GM19463 (cell line): ENCODE results near the gene DLL1.
"Not testable (repeated sequence)": the region's sequence is repeated elsewhere in the genome, so short reads cannot be mapped to it uniquely, and the experiment has no call there.

Experiments
- ATAC-seq: cut with Tn5 transposase; IDR thresholded peaks from one replicate; pipeline ENCODE4 v1.9.1; 2021; ENCODE audit warnings: mild to moderate bottlenecking, moderate library complexity; ENCODE audit not compliant: unreplicated experiment

DLL1 gene

DNA sequence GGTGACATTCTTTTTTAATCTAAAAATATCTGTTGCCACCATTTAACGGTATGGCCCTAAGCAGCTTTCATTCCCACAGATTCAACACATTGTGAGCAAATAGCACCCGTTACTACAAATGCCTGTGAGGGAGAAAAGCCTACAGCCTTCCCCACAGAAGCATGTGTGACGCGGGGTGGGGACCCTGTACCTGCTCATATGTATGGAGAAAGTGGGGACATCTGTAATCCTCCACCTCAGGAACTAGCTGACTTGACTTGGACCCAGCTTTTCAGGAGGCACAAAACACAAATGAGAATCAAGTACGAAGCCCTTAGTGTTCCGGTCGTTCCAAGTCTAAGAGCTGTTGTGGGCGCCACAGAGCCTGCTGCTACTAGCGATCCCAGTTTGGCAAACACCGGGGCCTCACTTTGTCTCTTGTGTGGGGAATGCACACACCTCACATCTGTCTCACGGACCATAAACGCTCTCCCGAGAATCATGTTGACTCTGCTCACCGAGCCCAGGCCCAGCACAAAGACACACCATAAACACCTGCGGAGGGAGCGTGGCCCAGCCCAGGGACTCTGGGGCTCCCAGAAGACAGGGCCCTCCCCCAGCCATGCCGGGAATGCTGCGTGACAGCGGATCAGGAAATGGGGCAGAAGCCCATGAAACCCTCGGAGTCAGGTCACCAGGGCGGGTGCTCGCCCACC, 21.6 kb downstream of the DLL1 start:
- no peak for ATAC-seq

- no peak for ATAC-seq
Observed at GRCh38 chr6:170268216-170269129, 22.4 kb downstream of the DLL1 start.

DNA sequence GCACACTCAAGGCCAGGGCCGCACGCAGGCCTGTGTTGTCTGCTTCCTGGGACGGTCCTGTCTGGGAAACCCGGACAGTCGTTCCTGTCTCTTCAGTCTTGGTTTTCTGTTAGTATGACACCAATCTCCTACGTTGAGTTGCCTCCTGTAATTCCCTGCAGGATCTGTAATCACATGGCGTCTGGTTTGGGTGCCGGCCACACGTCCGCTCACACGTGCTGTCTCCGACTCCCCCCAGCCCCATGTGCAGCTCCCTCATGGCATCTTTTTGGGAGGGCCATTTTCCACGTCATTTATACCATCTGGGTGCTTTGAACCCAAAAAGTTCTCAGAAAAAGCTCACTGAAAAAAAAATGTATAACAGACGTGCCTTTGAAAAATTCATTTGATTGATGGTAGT, 23.2 kb downstream of the DLL1 start:
- no peak for ATAC-seq

GRCh38 chr6:170266061-170266825, 24.6 kb downstream of the DLL1 start:
- no peak for ATAC-seq

DNA sequence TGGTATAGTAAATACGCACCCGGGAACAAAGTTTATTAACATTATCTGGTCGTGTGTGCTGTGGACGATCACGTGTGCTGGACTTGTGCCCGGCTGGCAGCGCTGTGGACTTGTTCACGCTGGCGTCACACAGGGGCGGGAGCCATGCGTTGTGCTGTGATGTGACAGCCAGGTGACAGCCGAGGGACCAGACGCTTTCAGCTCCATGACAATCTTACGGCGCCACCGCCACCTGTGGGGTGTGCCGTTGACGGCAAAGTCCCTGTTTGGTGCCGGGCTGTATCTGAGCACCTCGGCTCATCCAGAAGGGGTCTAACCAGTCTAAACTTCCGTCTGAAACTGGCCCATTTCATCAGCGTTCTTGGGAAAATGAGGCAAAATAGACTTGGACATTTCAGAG, 25.2 kb downstream of the DLL1 start:
- no peak for ATAC-seq

DNA sequence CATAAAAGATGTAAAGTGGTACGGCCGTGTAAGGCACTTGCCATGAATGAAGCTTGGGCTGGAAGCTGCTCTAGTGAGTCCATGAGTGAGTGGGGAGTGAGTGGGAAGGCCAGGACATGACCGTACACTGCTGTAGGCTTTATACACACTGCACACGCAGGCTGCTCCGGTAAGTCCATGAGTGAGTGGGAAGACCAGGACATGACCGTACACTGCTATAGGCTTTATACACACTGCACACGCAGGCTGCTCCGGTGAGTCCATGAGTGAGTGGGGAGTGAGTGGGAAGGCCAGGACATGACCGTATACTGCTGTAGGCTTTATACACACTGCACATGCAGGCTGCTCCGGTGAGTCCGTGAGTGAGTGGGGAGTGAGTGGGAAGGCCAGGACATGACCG, 26.2 kb downstream of the DLL1 start:
- ATAC-seq: not testable (repeated sequence)

GRCh38 chr6:170264086-170264485, 26.8 kb downstream of the DLL1 start:
- no peak for ATAC-seq

DNA sequence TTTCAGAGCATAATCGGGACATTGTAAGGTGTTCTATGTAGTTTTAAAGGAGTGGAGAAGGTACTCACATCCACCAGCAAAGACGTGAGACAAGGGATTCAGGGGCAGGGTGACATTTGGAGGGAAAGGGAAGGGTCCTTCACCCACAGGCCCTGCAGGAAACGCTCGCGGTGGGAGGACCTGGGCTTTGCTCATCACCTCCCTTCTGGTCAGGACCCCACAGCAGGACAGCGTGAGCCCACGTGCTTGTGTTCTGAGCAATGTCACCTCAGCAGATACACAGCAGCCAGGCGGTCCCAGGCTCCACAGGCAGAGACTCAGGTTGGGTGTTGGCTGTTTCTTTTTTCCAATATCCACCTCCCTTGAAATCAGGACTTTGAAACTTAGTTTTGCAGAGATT, 27.5 kb downstream of the DLL1 start:
- ATAC-seq: no peak

DNA sequence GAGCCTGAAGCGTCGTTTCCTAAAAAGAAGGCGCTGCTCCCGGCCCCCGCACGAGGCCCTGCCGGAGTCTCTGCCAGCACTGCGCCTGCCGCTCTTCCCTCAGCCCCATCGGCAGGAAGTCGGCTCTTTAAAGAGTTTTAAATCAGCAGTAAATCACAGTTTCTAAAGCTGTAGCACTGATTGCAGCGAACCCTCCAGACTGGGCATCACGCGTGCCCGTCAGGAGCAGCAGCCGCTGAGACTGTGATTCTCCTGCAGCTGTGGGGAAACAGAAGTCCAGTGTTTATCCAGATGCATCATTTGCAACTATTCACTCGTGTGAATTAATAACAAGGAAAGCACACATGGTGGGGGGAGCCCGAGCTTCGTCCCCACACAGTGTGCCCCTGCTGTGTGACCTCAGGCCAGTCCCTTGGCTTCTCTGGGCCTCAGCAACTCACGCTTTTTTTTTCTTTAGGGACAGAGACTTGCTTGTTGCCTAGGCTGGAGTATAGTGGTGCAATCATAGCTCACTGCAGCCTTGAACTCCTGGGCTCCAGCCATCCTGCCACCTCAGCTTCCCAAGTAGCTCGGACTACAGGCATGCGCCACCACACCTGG, 28.3 kb downstream of the DLL1 start:
- no peak for ATAC-seq

- ATAC-seq: no peak
Observed at GRCh38 chr6:170261643-170262488, 29.0 kb downstream of the DLL1 start.

- ATAC-seq: no peak
Observed at GRCh38 chr6:170260686-170261085, 30.2 kb downstream of the DLL1 start.

DNA sequence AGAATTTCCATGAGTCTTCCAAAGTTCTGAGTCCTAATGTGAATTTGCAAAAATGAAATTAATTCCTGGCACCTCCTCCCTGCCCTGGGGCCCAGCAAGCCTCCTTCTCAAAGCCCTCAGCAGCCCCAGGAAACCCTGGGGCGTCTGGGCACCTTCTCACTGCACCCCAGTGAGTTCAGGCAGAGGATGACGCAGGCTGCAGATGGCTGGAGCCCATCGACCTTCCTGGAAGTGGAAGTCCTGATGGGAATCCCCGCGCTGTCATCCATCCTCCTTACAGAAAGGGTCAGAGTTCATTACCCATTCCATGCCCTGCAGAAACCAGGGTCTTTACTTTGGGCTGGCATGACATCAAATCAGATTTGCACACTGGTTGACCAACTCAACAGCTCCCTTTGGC, 31.6 kb downstream of the DLL1 start:
- no peak for ATAC-seq

DNA sequence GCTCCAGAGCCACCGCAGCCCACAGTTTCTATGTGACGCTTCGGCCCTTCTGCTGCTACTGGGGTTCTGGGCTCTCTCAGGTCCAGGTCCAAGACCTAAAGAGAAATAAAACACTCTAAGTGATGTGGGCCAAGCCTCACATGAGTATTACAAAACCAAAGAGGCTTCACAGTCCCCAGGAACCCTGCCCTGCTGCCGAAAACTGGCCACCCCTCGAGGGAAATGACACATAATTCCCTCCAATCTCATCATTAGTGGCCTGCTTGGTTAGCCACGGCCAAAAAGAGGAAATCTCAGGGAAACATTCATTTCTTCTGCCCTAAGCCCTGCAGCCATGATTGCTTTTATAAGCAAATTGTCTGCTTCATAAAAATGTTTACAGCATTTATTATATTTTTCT, 32.5 kb downstream of the DLL1 start:
- no peak for ATAC-seq

DNA sequence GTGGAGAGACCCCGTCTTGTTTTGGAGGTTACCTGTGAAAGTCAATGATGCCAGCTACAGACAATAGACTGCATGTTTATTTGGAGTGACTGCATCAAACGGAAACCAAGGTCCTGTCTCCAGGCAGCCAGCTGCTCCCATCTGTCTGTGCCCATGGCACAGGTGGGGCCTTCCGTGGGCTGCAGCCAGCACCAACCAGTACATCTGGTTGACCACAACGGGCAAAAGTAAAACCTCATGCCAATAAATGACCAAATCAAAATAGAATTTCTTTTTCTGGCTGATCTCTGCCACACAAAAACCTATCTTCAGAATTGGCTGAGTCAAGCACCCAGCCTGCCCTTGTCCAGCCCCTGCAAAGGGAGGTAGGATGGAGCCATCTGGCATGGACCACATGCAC, 33.5 kb downstream of the DLL1 start:
- ATAC-seq: no peak

- no peak for ATAC-seq
Observed at GRCh38 chr6:170256641-170257040, 34.2 kb downstream of the DLL1 start.

DNA sequence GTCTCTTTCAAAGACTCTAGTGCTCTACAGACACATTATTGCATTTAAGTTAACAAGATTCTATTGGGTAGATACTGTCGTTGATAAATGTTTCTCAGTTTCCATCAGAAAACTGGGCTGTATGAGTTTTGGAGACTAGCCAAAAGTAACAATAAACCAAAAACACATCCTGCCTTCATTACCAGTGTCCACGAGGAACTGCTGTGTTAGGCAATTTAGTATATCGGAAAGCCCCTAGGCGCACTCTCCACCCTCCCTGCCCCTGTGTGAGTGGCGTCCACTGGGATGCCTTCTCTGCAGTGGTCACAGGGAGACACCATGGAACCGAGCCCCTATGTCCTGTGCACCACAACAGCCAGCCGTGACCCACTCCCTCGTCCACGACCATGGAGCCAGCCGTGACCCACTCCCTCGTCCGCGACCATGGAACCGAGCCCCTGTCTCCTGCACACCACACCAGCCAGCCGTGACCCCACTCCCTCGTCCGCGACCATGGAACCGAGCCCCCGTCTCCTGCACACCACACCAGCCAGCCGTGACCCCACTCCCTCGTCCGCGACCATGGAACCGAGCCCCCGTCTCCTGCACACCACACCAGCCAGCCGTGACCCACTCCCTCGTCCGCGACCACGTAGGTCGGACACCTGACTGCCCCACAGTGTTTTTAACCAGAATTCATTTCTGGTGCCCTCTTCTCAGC, 35.3 kb downstream of the DLL1 start:
- no peak for ATAC-seq

DNA sequence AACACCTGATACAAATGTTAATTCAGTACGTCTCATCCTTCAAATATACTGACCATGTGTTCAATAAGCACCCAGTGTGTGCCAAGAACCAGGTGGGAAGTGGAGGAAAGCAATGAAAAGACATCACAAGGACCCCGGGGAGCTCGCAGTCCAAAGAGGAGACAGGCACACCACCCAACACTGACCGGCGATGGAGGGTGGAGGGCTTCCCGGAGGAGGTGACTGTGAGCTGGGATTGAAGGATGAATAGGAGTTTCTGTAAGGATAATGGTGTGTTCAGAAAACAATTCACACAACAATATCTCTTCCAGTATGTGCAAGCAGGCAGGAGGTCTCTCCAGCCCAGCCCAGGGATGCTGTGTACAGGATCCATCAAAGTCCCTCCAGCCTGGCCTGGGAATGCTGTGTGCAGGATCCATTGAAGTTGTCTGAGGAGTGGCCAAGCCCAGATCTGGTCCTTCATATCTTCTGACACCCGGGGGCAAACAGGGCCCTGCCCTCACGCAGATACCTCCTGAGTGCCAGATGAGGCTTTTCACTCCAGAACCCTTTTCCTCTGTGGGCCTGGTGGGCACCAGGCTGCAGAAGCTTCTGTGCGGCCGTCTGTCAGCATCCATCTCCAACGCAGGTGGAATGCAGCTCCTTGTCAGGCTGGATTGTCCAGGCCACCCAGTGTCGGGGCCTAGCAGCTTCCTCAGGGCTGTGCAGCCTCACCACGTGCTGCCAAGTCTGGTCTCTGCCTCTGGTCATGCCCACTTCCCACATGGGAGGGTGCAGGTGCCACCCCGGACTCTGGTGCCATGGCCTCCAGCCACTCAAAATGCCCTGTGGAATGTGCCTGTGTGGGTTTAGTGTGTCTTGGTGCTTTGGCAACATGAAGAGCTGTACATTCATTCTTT, 36.3 kb downstream of the DLL1 start:
- ATAC-seq: no peak

DNA sequence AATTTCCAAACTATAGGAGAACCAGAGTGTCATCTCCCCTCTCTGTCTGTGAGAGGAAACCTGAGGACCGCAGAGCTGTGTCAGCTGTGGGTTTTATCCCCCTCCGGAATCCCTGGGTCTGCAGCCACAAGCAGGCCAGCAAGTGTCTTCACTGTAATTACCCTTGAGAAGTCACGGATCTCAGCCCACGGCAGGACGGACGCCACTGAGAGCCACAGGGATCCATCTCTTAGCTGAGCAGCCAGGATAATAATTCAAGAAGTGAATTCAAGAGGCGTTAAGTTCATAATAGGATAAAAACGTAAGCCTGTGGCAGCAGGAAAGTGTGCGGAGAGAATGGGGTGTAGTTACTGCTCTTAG, 37.0 kb downstream of the DLL1 start:
- ATAC-seq: no peak
